Immature natural killer cell (primary cell): ENCODE measurements around the gene ACP4. TPM values are rescaled to one million over a fixed set of nuclear protein-coding genes. Genes with fewer than 3 reads are reported as not detected.
"Not testable (repeated sequence)": the region's sequence is repeated elsewhere in the genome, so short reads cannot be mapped to it uniquely, and the experiment has no call there.

Source experiments
- DNase-seq, 3 donors: peaks; one replicate each; pipeline ENCODE4 v3.0.0; 2022; ENCODE audit warnings: mixed read lengths in 1 of 3
- H3K27ac Mint-ChIP-seq, 6 donors: one replicate each; pipeline ENCODE4 v1.8.0; 2020; ENCODE audit warnings: mixed read lengths in 6 of 6, mild to moderate bottlenecking in 5 of 6, inconsistent platforms in 4 of 6, moderate library complexity in 3 of 6
- H3K27me3 Mint-ChIP-seq, 3 donors: one replicate each; pipeline ENCODE4 v1.8.0; 2020 to 2021; ENCODE audit warnings: low read depth in 3 of 3, mild to moderate bottlenecking in 3 of 3, mixed read lengths in 3 of 3, moderate library complexity in 3 of 3, inconsistent platforms in 1 of 3
- H3K36me3 Mint-ChIP-seq, 3 donors: one replicate each; pipeline ENCODE4 v1.8.0; 2020; ENCODE audit warnings: mixed read lengths in 3 of 3, inconsistent platforms in 2 of 3, mild to moderate bottlenecking in 2 of 3
- H3K4me1 Mint-ChIP-seq, 2 donors: one replicate each; pipeline ENCODE4 v1.8.0; 2020; ENCODE audit warnings: inconsistent platforms in 2 of 2, mild to moderate bottlenecking in 2 of 2, mixed read lengths in 2 of 2, moderate library complexity in 1 of 2
- H3K4me3 Mint-ChIP-seq, 5 donors: one replicate each; pipeline ENCODE4 v1.8.0; 2020; ENCODE audit warnings: mild to moderate bottlenecking in 5 of 5, mixed read lengths in 5 of 5, inconsistent platforms in 3 of 5, moderate library complexity in 3 of 5
- H3K9me3 Mint-ChIP-seq, 6 donors: one replicate each; pipeline ENCODE4 v1.8.0; 2020; ENCODE audit warnings: mild to moderate bottlenecking in 6 of 6, mixed read lengths in 6 of 6, inconsistent platforms in 4 of 6, moderate library complexity in 3 of 6
- polyA plus RNA-seq, 3 donors: library from polyadenylated mRNA; unstranded; fragments of 300-500 nt; fragmentation: Illumina TruSeq; gene quantifications; one replicate each; pipeline ENCODE4 v1.2.3, GENCODE V29; 2021

ACP4 gene
- polyA plus RNA-seq = not detected

DNA sequence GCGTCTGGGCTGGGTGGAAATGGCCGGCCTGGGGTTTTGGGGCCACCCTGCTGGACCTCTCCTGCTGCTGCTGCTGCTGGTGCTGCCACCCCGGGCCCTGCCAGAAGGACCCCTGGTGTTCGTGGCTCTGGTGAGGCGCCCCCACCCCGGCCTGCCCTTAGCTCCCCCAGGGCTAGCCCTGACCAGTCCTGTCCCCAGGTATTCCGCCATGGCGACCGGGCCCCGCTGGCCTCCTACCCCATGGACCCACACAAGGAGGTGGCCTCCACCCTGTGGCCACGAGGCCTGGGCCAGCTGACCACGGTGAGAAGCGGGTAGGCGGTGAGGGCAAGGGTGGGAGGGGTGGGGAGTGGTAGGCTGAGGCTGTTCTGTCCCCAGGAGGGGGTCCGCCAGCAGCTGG lies at the start of gene ACP4:
Gene ACP4, plus strand, starts transcription at position 20 of the 400 bp plus-strand sequence. Its CDS starts 0 bp downstream, at position 20.
- H3K4me3 Mint-ChIP-seq = no peak within 1 kb of the TSS
- H3K27ac Mint-ChIP-seq = no peak within 1 kb of the TSS
- H3K27me3 Mint-ChIP-seq = peaks cover 5 to 8% (median 6%) of the 10 kb centered on the region in 3 donors
- no peaks in the 10 kb centered on the region for H3K4me1 Mint-ChIP-seq
- H3K9me3 Mint-ChIP-seq = no peaks in the 10 kb centered on the region
- no peaks in the 10 kb centered on the region for H3K36me3 Mint-ChIP-seq
- no peak for DNase-seq

- DNase-seq = no peak
- H3K27ac Mint-ChIP-seq = no peak overlapping the region
- H3K4me1 Mint-ChIP-seq = no peaks in the 10 kb centered on the region
- no peaks in the 10 kb centered on the region for H3K36me3 Mint-ChIP-seq
- H3K9me3 Mint-ChIP-seq = peaks cover 0 to 5% (median 0%) of the 10 kb centered on the region in 6 donors
- peaks cover 1 to 25% (median 19%) of the 10 kb centered on the region in 3 donors for H3K27me3 Mint-ChIP-seq
- H3K4me3 Mint-ChIP-seq = no peak overlapping the region
Observed at GRCh38 chr19:50741179-50741933, 48.9 kb upstream of the ACP4 start.

GRCh38 chr19:50743537-50743936 lies 46.7 kb upstream of the ACP4 start:
- Mint-ChIP-seq H3K4me3 (no peak overlapping the region), H3K36me3 (no peaks in the 10 kb centered on the region), H3K27me3 (peaks cover 0 to 24% (median 13%) of the 10 kb centered on the region in 3 donors), H3K27ac (no peak overlapping the region), H3K9me3 (peaks cover 0 to 5% (median 0%) of the 10 kb centered on the region in 6 donors), H3K4me1 (no peaks in the 10 kb centered on the region)
- DNase-seq = no peak

DNA sequence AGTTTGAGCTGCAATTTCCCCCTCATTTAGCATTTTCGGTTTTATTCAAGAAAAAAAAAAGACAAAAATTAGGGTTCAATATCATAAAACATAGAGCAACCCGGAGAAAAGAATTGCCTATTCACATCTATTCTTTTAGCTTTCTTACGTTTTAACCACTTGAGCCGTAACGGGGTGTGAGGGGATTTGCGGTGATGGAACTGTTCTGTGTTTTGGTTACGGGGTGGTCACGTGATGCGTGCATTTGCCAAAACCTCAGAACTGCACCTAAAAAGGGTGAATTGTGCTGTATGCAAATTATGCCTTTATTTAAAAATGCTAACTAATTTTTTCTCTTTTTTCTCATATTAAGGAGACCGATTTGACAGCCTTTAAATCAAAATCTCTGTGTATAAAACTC lies 45.0 kb upstream of the ACP4 start:
- no peaks in the 10 kb centered on the region for H3K4me1 Mint-ChIP-seq
- H3K36me3 Mint-ChIP-seq = no peaks in the 10 kb centered on the region
- no peaks in the 10 kb centered on the region for H3K9me3 Mint-ChIP-seq
- H3K27ac Mint-ChIP-seq = no peak overlapping the region
- no peak overlapping the region for H3K4me3 Mint-ChIP-seq
- DNase-seq = no peak
- H3K27me3 Mint-ChIP-seq = peaks cover 0 to 17% (median 11%) of the 10 kb centered on the region in 3 donors

DNA sequence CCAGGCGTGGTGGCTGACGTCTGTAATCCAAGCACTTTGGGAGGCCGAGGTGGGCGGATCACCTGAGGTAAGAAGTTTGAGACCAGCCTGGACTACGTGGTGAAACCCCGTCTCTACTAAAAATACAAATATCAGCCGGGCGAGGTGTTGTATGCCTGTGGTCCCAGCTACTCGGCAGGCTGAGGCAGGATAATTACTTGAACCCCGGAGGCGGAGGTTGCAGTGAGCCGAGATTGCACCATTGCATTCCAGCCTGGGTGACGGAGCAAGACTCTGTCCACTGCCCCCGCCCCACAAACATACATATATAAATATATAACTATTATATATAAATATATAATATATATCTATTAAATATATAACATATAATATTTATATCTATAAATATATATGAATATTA lies 43.1 kb upstream of the ACP4 start:
- H3K4me1 Mint-ChIP-seq, H3K27ac Mint-ChIP-seq, H3K27me3 Mint-ChIP-seq, H3K4me3 Mint-ChIP-seq, H3K36me3 Mint-ChIP-seq, DNase-seq, H3K9me3 Mint-ChIP-seq: not testable (repeated sequence)

DNA sequence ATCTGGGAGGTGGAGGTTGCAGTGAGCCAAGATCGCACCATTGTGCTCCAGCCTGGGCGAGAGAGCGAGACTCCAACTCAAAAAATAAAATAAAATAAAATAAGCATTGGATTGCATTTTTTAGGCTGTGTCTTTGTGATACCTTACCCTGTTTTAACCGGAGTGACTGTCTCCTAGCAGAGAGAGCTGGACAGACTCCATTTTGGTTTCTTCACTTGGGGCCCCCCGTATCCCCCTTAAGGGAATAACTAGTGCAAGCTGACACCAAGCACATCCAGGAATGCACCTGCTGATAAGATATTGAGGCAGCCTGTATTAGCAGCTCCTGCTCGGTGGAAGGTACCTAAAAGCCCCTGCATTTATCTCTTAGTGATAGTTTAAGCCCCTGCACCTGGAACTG lies 40.7 kb upstream of the ACP4 start:
- Mint-ChIP-seq H3K9me3 (no peaks in the 10 kb centered on the region), H3K27ac (no peak overlapping the region), H3K36me3 (no peaks in the 10 kb centered on the region)

DNA sequence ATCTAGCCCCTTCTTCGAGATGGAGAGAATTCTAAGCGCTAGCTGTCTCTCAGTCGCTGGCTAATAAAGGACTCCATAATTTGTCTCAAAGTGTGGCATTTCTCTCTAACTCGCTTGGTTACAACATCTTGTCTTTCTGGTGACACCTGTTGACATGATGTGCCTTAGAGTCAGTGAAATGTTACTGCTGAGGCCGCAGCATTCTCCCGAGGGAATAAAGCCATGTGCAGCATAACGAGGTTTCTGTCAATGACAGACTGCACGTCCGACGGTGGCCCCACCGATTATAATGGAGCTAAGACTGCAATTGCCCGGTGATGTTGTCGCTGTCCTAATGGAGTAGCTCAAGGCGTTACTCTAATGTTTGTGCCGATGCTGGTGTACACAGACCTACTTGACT lies 40.2 kb upstream of the ACP4 start:
- Mint-ChIP-seq H3K27me3 (peaks cover 0 to 11% (median 0%) of the 10 kb centered on the region in 3 donors), H3K4me1 (no peaks in the 10 kb centered on the region), H3K9me3 (no peaks in the 10 kb centered on the region), H3K36me3 (no peaks in the 10 kb centered on the region), H3K27ac (no peak overlapping the region), H3K4me3 (no peak overlapping the region)
- DNase-seq = no peak

More for the DNA sequence above, 40.7 kb upstream of the ACP4 start:
- DNase-seq = no peak
- Mint-ChIP-seq H3K4me1 (no peaks in the 10 kb centered on the region), H3K27me3 (peaks cover 0 to 11% (median 2%) of the 10 kb centered on the region in 3 donors), H3K4me3 (no peak overlapping the region)

GRCh38 chr19:50753879-50754278 lies 36.3 kb upstream of the ACP4 start:
- H3K27ac Mint-ChIP-seq = no peak overlapping the region
- H3K36me3 Mint-ChIP-seq = no peaks in the 10 kb centered on the region
- no peaks in the 10 kb centered on the region for H3K4me1 Mint-ChIP-seq
- H3K27me3 Mint-ChIP-seq = peaks cover 0 to 11% (median 0%) of the 10 kb centered on the region in 3 donors
- DNase-seq = no peak
- H3K4me3 Mint-ChIP-seq = no peak overlapping the region
- peaks cover 0 to 2% (median 0%) of the 10 kb centered on the region in 6 donors for H3K9me3 Mint-ChIP-seq

GRCh38 chr19:50756244-50756643 lies 34.0 kb upstream of the ACP4 start:
- H3K27me3 Mint-ChIP-seq, DNase-seq, H3K4me1 Mint-ChIP-seq, H3K36me3 Mint-ChIP-seq, H3K9me3 Mint-ChIP-seq, H3K27ac Mint-ChIP-seq, H3K4me3 Mint-ChIP-seq: not testable (repeated sequence)

DNA sequence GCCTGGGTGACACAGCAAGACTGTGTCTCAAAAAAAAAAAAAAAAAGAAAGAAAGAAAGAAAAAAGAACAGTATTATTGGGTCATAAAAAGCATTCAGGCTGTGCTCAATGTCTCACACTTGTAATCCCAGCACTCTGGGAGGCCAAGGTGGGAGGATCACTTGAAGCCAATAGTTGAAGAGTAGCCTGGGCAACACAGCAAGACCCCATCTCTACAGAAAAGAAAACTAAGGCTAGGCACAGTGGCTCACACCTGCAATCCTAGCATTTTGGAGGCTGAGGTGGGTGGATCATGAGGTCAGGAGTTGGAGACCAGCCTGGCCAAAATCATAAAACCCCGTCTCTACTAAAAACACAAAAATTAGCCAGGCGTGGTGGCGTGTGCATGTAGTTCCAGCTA lies 32.6 kb upstream of the ACP4 start:
- not testable (repeated sequence) for H3K4me3 Mint-ChIP-seq, DNase-seq, H3K36me3 Mint-ChIP-seq, H3K27ac Mint-ChIP-seq, H3K27me3 Mint-ChIP-seq, H3K4me1 Mint-ChIP-seq, H3K9me3 Mint-ChIP-seq

- H3K36me3 Mint-ChIP-seq, H3K27ac Mint-ChIP-seq, H3K4me1 Mint-ChIP-seq, DNase-seq, H3K4me3 Mint-ChIP-seq, H3K9me3 Mint-ChIP-seq: not testable (repeated sequence)
- peaks cover 0 to 11% (median 2%) of the 10 kb centered on the region in 3 donors for H3K27me3 Mint-ChIP-seq
Observed at GRCh38 chr19:50759076-50759475, 31.1 kb upstream of the ACP4 start.

DNA sequence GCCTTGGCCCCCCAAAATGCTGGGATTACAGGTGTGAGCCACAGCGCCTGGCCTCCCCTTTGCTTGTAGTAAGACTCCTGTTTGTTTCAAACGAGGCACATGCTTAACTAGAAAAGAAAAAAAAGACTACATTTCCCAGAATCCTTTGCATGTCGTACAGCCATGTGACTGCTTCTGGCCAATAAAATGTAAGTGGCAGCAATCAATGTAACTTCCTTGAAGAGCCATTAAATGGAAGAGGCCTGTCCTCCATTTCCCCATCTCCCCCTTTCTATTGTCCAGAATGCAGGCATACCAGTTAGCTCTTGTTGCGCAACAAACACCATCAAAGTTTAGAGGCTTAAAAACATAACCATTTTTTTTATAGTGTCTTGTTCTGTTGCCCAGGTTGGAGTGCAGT lies 30.3 kb upstream of the ACP4 start:
- DNase-seq = no peak
- Mint-ChIP-seq H3K9me3 (peaks cover 0 to 2% (median 0%) of the 10 kb centered on the region in 6 donors), H3K4me1 (no peaks in the 10 kb centered on the region), H3K27me3 (peaks cover under 1 to 13% (median 2%) of the 10 kb centered on the region in 3 donors), H3K27ac (no peak overlapping the region), H3K4me3 (no peak overlapping the region), H3K36me3 (no peaks in the 10 kb centered on the region)

- not testable (repeated sequence) for H3K4me3 Mint-ChIP-seq, H3K36me3 Mint-ChIP-seq, H3K27ac Mint-ChIP-seq, DNase-seq, H3K9me3 Mint-ChIP-seq, H3K4me1 Mint-ChIP-seq
- H3K27me3 Mint-ChIP-seq = peaks cover 2 to 16% (median 3%) of the 10 kb centered on the region in 3 donors
Observed at GRCh38 chr19:50761501-50761900, 28.7 kb upstream of the ACP4 start.

GRCh38 chr19:50763521-50763920 lies 26.7 kb upstream of the ACP4 start:
- H3K4me3 Mint-ChIP-seq, H3K36me3 Mint-ChIP-seq, H3K9me3 Mint-ChIP-seq, H3K4me1 Mint-ChIP-seq, H3K27ac Mint-ChIP-seq, DNase-seq: not testable (repeated sequence)
- peaks cover 2 to 12% (median 3%) of the 10 kb centered on the region in 3 donors for H3K27me3 Mint-ChIP-seq

DNA sequence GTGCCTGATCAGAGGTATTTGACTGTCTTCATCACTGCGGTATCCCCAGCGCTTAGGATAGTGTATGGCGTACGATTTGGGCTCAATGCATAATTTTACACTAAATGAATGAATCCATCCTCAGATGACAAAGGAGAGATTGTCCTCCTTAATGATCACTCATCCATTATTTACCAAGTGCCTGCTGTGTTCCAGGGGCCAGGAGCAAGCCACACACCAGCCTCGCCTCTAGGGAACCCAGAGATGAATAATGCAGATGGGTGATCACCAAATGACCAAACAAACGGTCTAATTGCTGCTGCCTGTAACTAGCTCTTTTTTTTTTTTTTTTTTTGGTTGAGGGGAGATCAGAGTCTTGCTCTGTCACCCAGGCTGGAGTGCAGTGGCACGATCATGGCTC lies 25.8 kb upstream of the ACP4 start:
- H3K9me3 Mint-ChIP-seq = no peaks in the 10 kb centered on the region
- no peaks in the 10 kb centered on the region for H3K36me3 Mint-ChIP-seq
- no peak overlapping the region for H3K4me3 Mint-ChIP-seq
- no peak overlapping the region for H3K27ac Mint-ChIP-seq
- no peaks in the 10 kb centered on the region for H3K4me1 Mint-ChIP-seq
- DNase-seq = no peak
- H3K27me3 Mint-ChIP-seq = peaks cover 2 to 12% (median 3%) of the 10 kb centered on the region in 3 donors
